HepG2 (cell line): ENCODE data around the gene CLEC3A. TPM values are rescaled to one million over a fixed set of nuclear protein-coding genes. Genes with fewer than 3 reads are reported as not detected.

ENCODE experiments used
- ATAC-seq: fragments of 200-7000 bp; cut with Tn5 transposase; 3 replicates; pipeline ENCODE4 v1.9.1; 2020; ENCODE audit warnings: mild to moderate bottlenecking, moderate library complexity
- BruUV-seq: library from RNA; stranded (reverse); fragments of 400-500 nt; replicated peaks from 2 replicates; lab custom pipeline; 2021; lab: Mats Ljungman, UMichigan
- CTCF ChIA-PET: fragments of 300-600 bp; formaldehyde crosslinking; extraction: SDS; loops from one replicate; lab custom pipeline; 2021; ENCODE audit warnings: low total read pairs, inconsistent platforms, low intra/inter-chr PET ratio; lab: Yijun Ruan, JAX
- POLR2A ChIA-PET: fragments of 350-600 bp; sonication (Branson Sonifier 250); formaldehyde crosslinking; loops from one replicate; lab custom pipeline; 2020; ENCODE audit warnings: antibody characterized with exemption, inconsistent platforms; lab: Yijun Ruan, JAX
- DNase-seq: peaks from one replicate; pipeline ENCODE4 v3.0.0-alpha.2; 2015; ENCODE audit warnings: low spot score
- FAIRE-seq: peaks from 3 replicates; lab custom pipeline; 2011; peaks lifted over from hg19 to GRCh38; lab: Jason Lieb, UNC
- H2AFZ ChIP-seq: one replicate; pipeline ENCODE4 v1.6.1; 2011; ENCODE audit warnings: low read length, inconsistent platforms
- H3K27ac ChIP-seq: fragments of 300-600 bp; 3 replicates; pipeline ENCODE4 v1.8.0; 2011; ENCODE audit warnings: mixed run types, mild to moderate bottlenecking, mixed read lengths, low read length, inconsistent platforms; ENCODE audit not compliant: insufficient read depth; ENCODE audit errors: extremely low read length
- H3K27me3 ChIP-seq, 2 experiments: fragments of 200-600 bp in 1 of 2; 2 replicates in 1 of 2; 3 replicates in 1 of 2; pipeline versions ENCODE4 v1.6.0 to v1.8.0; 2011; ENCODE audit warnings: low read length in 2 of 2, mild to moderate bottlenecking in 2 of 2, moderate library complexity in 2 of 2, inconsistent platforms in 1 of 2; ENCODE audit not compliant: insufficient read depth in 2 of 2, control insufficient read depth in 1 of 2
- H3K36me3 ChIP-seq, 2 experiments: fragments of 200-600 bp in 1 of 2; replicated peaks in 1 of 2; 2 replicates in 1 of 2; 3 replicates in 1 of 2; pipeline versions ENCODE4 v1.5.1 to v1.8.0; 2011; ENCODE audit warnings: low read length in 2 of 2, inconsistent platforms in 1 of 2; ENCODE audit not compliant: insufficient read depth in 2 of 2, control insufficient read depth in 1 of 2
- H3K4me1 ChIP-seq: 2 replicates; pipeline ENCODE4 v1.5.1; 2012; ENCODE audit warnings: low read length, inconsistent platforms; ENCODE audit not compliant: insufficient read depth
- H3K4me2 ChIP-seq: 2 replicates; pipeline ENCODE4 v1.6.0; 2011; ENCODE audit warnings: low read depth, low read length, inconsistent platforms
- H3K4me3 ChIP-seq, 3 experiments: fragments of 200-600 bp in 1 of 3; sonication (generic), shearing (Covaris generic) in 1 of 3; replicated peaks in 1 of 3; 2 replicates each; pipeline ENCODE4 v1.5.1; 2011 to 2016; ENCODE audit warnings: low read length in 3 of 3, inconsistent platforms in 2 of 3, low read depth in 2 of 3, mild to moderate bottlenecking in 2 of 3, control low read depth in 1 of 3, mixed read lengths in 1 of 3; ENCODE audit not compliant: insufficient read depth in 1 of 3
- H3K79me2 ChIP-seq: one replicate; pipeline ENCODE4 v1.6.1; 2011; ENCODE audit warnings: low read length, inconsistent platforms; ENCODE audit not compliant: insufficient read depth
- H3K9ac ChIP-seq: 2 replicates; pipeline ENCODE4 v1.6.0; 2011; ENCODE audit warnings: mild to moderate bottlenecking, low read depth, low read length, inconsistent platforms; ENCODE audit not compliant: insufficient read depth
- H3K9me3 ChIP-seq: 2 replicates; pipeline ENCODE4 v1.5.1; 2012; ENCODE audit warnings: mild to moderate bottlenecking, low read length
- H4K20me1 ChIP-seq: 2 replicates; pipeline ENCODE4 v1.6.0; 2011; ENCODE audit warnings: inconsistent platforms, mild to moderate bottlenecking, low read length, moderate library complexity; ENCODE audit not compliant: insufficient read depth
- DNMT1 ChIP-seq: sonication (generic); formaldehyde crosslinking; IDR thresholded peaks from 2 replicates; pipeline ENCODE4 v1.5.1; 2020; ENCODE audit warnings: mild to moderate bottlenecking, missing genetic modification reagents
- RORA ChIP-seq: sonication (generic); formaldehyde crosslinking; IDR thresholded peaks from 2 replicates; pipeline ENCODE4 v1.5.0; 2020; ENCODE audit warnings: mild to moderate bottlenecking, missing genetic modification reagents, moderate library complexity
- SRY ChIP-seq: sonication (generic); formaldehyde crosslinking; IDR thresholded peaks from 2 replicates; pipeline ENCODE4 v1.8.0; 2022; ENCODE audit warnings: mild to moderate bottlenecking, missing genetic modification reagents
- TIGD3 ChIP-seq: sonication (generic); formaldehyde crosslinking; IDR thresholded peaks from 2 replicates; pipeline ENCODE4 v1.5.1; 2020; ENCODE audit warnings: mild to moderate bottlenecking, missing genetic modification reagents, borderline replicate concordance
- ZFP41 ChIP-seq: sonication (generic); formaldehyde crosslinking; IDR thresholded peaks from 2 replicates; pipeline ENCODE4 v1.4.0; 2020; ENCODE audit warnings: mild to moderate bottlenecking, missing genetic modification reagents, borderline replicate concordance
- ZNF318 ChIP-seq: sonication (generic); formaldehyde crosslinking; IDR thresholded peaks from 2 replicates; pipeline ENCODE4 v1.4.0; 2020; ENCODE audit warnings: mild to moderate bottlenecking, missing genetic modification reagents
- ZNF576 ChIP-seq: sonication (generic); formaldehyde crosslinking; IDR thresholded peaks from 2 replicates; pipeline ENCODE4 v1.4.0; 2020; ENCODE audit warnings: mild to moderate bottlenecking, missing genetic modification reagents
- WGBS: methylation state at CpG from one replicate; pipeline ENCODE4 v1.1.6; 2017; ENCODE audit warnings: low lambda C conversion rate; 5-methylcytosine and 5-hydroxymethylcytosine counted together
- in situ Hi-C: cut with HindIII; loops from 2 replicates; pipeline ENCODE4 v1.10.0; 2017; ENCODE audit warnings: low pct_unique_long_range_greater_than_20kb; ENCODE audit not compliant: extremely low pct_ligation_motif_present
- intact Hi-C: fragments of 100-400 bp; cut with micrococcal nuclease; formaldehyde crosslinking; loops from one replicate; pipeline ENCODE4 v1.10.0; 2022; ENCODE audit not compliant: unreplicated experiment
- polyA plus RNA-seq, 8 experiments: library from polyadenylated mRNA; depleted of rRNA in 3 of 8; stranded (reverse) in 7 of 8; unstranded in 1 of 8; fragments of >200 nt; fragmentation: Illumina TruSeq in 4 of 8; extraction: Trizol in 4 of 8; gene quantifications; 2 replicates each; pipeline versions ENCODE4 v1.2.1 to v1.2.3, GENCODE V29; 2011 to 2016; ENCODE audit warnings: low read depth in 4 of 8, missing spikeins in 1 of 8, mixed read lengths in 1 of 8; ENCODE audit not compliant: insufficient read depth in 1 of 8
- total RNA-seq, 5 experiments: library from RNA; depleted of rRNA; stranded (reverse); fragments of >200 nt; fragmentation: Illumina TruSeq; extraction: Trizol; gene quantifications; 2 replicates each; pipeline ENCODE4 v1.2.3, GENCODE V29; 2016; ENCODE audit warnings: low read depth in 1 of 5

CLEC3A gene
- total and polyA plus RNA-seq, 2 of the 13 experiments (the other 11 are each of a cell fraction or from before 2014, with no cell fraction given), result not detected

GRCh38 chr16:78025631-78026030, 3.3 kb downstream of the CLEC3A start (continued):
- TF ChIP-seq TIGD3 (CRISPR knock-in tag), result no peak

GRCh38 chr16:78028018-78028417, 5.7 kb downstream of the CLEC3A start:
- H2AFZ ChIP-seq, result no peak overlapping the region
- POLR2A ChIA-PET, result no interaction called here
- H3K9ac ChIP-seq, result no peak overlapping the region
- no TSS peak for BruUV-seq
- CTCF ChIA-PET, result no interaction called here
- no peaks in the 10 kb centered on the region for H4K20me1 ChIP-seq
- H3K36me3 ChIP-seq, result no peaks in the 10 kb centered on the region
- no peak overlapping the region for H3K4me3 ChIP-seq
- no peaks in the 10 kb centered on the region; a peak in 2 of 5 replicates for H3K27me3 ChIP-seq
- H3K4me2 ChIP-seq, result no peak overlapping the region
- WGBS, result 0% methylated on average over 3 of the region's 3 CpGs
- no peak for FAIRE-seq
- DNase-seq, result no peak
- in situ Hi-C loops (no loop called here), intact Hi-C loops (no loop called here)
- no peaks in the 10 kb centered on the region for H3K4me1 ChIP-seq
- no peak for ATAC-seq
- H3K79me2 ChIP-seq, result no peaks in the 10 kb centered on the region
- no peak overlapping the region for H3K27ac ChIP-seq
- H3K9me3 ChIP-seq, result no peaks in the 10 kb centered on the region
- TF ChIP-seq SRY (no peak), DNMT1 (CRISPR knock-in tag) (no peak)

GRCh38 chr16:78034530-78034929, 12.2 kb downstream of the CLEC3A start:
- Histone ChIP-seq H3K4me3 (no peak overlapping the region), H3K9ac (no peak overlapping the region), H2AFZ (no peak overlapping the region), H3K4me2 (no peak overlapping the region), H3K4me1 (no peaks in the 10 kb centered on the region), H3K36me3 (no peaks in the 10 kb centered on the region), H3K9me3 (no peaks in the 10 kb centered on the region), H3K27me3 (no peaks in the 10 kb centered on the region; a peak in 1 of 5 replicates), H3K79me2 (no peaks in the 10 kb centered on the region), H4K20me1 (no peaks in the 10 kb centered on the region), H3K27ac (no peak overlapping the region)
- DNase-seq (no peak), ATAC-seq (no peak), FAIRE-seq (no peak)
- ChIA-PET POLR2A (no interaction called here), CTCF (no interaction called here)
- no TSS peak for BruUV-seq
- whole genome bisulfite sequencing, result 0% methylated on average over 2 of the region's 2 CpGs
- intact Hi-C loops, result no loop called here
- in situ Hi-C loops, result no loop called here
- TF ChIP-seq ZNF576 (CRISPR knock-in tag) (no peak), ZFP41 (no peak), RORA (CRISPR knock-in tag) (no peak), ZNF318 (CRISPR knock-in tag) (no peak)
